Stimulated activated naive CD8-positive, alpha-beta T cell treated with anti-CD3 and anti-CD28 coated beads, Interleukin-15, amount 100 ng/mL, for 72 hours (primary cell): Measurements from ENCODE around the gene FARP1.

Experiments used
- ATAC-seq: fragments of 150-1000 bp; cut with Tn5 transposase; 2 replicates; pipeline ENCODE4 v1.10.0; 2021; ENCODE audit warnings: mild to moderate bottlenecking, moderate library complexity
- DNase-seq, 2 donors: peaks; one replicate each; pipeline ENCODE4 v3.0.0; 2021 to 2022
- H3K27ac Mint-ChIP-seq, 2 donors: one replicate each; pipeline ENCODE4 v1.8.0; 2022; ENCODE audit warnings: mild to moderate bottlenecking in 2 of 2, mixed read lengths in 2 of 2, moderate library complexity in 2 of 2
- H3K27me3 Mint-ChIP-seq: one replicate; pipeline ENCODE4 v1.8.0; 2022; ENCODE audit warnings: mixed read lengths
- H3K4me1 Mint-ChIP-seq: one replicate; pipeline ENCODE4 v1.8.0; 2022; ENCODE audit warnings: mild to moderate bottlenecking, mixed read lengths
- H3K4me3 Mint-ChIP-seq, 2 donors: one replicate each; pipeline ENCODE4 v1.8.0; 2022; ENCODE audit warnings: mild to moderate bottlenecking in 2 of 2, mixed read lengths in 2 of 2, moderate library complexity in 1 of 2
- H3K9me3 Mint-ChIP-seq, 2 donors: one replicate each; pipeline ENCODE4 v1.8.0; 2022; ENCODE audit warnings: mixed read lengths in 2 of 2

FARP1 gene

DNA sequence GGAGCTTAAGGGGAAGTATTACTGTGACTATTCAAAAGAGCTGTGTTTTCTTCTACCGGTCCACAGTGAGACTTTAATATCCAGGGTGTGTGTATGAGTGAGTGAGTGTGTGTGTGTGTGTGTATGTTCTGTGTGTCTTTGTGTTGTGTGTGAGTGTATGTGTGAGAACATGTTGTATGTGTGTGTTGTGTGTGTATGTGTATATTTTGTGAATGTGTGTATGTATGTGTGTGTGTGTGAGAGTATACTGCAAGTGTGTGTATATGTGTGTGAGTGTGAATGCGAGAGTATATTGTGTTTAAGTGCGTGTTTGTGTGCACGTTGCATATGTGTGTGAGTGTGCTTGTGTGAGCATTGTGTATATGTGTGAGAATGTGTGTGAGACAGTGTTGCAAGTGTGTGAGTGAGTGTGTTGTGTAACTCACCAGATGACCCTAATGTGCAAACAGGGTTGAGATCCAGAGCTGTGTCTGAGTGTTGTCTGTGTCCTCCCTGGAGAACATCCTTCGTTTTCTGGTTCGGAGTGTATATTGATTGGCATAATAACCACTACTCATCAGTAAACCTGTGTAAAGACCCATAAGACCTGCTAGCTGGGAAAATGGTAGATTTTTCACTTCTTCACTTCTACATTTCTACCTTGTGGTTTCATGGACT, 135.3 kb downstream of the FARP1 start:
- H3K4me3 Mint-ChIP-seq, result no peak overlapping the region
- H3K27ac Mint-ChIP-seq, result no peak overlapping the region
- no peak for DNase-seq
- no peaks in the 10 kb centered on the region for H3K9me3 Mint-ChIP-seq
- peaks cover 12% of the 10 kb centered on the region for H3K27me3 Mint-ChIP-seq
- peaks cover 8% of the 10 kb centered on the region for H3K4me1 Mint-ChIP-seq
- no peak for ATAC-seq

DNA sequence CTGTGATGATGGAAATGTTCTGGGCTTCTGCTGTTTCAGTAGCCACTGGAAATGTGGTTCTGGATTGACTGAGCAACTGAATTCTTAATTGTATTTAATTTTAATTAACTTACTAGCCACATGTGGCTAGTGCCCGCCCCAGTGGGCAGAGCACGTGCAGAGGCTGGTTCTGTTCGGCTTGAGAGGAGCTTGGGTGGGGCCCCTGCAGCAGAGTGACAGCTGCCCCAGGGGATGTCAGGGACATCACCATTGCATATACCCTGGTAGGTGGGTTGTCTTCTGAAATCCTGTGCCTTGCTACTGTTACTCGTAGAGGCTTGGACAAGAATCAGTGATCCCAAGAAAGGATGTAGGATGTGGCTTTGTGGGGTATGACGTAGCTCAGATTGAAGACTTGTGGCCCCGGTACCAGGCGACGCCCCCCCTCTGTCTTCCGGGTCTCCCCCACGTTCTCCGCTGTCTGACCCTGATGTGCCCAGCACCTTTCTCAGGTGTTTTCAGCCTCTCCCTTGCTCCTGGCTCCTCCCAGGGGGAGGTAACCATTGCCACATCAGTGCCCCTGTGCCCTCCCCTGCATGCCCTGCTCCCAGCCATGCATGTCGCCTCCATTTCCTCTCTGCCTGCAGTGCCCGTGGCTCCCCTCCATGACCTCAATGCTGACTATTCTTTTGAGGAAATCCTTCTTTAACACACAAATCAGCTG, 136.7 kb downstream of the FARP1 start:
- H3K27me3 Mint-ChIP-seq, result peaks cover 12% of the 10 kb centered on the region
- DNase-seq, result no peak
- H3K27ac Mint-ChIP-seq, result no peak overlapping the region
- H3K4me3 Mint-ChIP-seq, result peak overlapping the region; percentile 23 to 39
- ATAC-seq, result peak; percentile 70
- peaks cover 8% of the 10 kb centered on the region for H3K4me1 Mint-ChIP-seq
- H3K9me3 Mint-ChIP-seq, result no peaks in the 10 kb centered on the region

DNA sequence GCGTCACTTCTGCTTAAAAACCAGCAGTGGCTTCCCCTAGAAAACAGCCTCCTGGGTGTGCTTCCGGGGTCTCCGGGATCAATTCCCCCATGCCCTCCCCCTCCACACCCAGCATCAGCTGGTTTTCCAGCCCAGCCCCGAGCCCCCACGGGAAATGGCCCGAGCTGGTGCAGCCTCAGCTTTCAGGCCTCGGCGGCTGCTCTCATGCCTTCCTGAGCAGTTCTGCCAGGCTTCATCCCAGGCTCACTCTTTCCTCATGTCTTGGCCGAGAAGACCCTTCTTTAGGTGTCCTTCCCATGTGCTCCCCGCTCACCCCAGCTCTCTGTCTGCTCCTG, 137.2 kb downstream of the FARP1 start:
- DNase-seq (no peak), ATAC-seq (no peak)
- H3K4me3 Mint-ChIP-seq, result peak overlapping the region; percentile 23 to 39
- H3K27me3 Mint-ChIP-seq, result peaks cover 12% of the 10 kb centered on the region
- no peak overlapping the region for H3K27ac Mint-ChIP-seq
- peaks cover 8% of the 10 kb centered on the region for H3K4me1 Mint-ChIP-seq
- no peaks in the 10 kb centered on the region for H3K9me3 Mint-ChIP-seq

DNA sequence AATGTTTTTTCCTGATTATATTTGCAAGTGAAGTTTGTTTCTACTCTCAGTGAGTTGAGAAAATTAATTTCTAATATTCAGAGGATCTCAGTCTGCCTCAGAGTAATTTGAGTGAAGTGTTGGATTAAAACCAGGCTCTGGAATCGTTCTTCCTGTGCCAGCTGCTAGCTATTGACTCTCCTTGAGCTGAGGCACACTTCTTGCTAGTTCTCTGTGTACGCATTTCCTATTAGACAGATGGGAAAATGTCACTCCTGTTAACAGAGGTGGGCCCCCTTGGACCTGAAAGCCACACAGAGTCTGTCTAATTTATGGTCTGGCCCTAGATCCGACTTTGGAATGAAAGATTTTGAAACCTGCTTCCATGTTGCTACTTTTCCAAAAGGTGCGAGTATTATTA, 141.8 kb downstream of the FARP1 start:
- no peak for DNase-seq
- Mint-ChIP-seq H3K4me3 (no peak overlapping the region), H3K9me3 (no peaks in the 10 kb centered on the region), H3K27ac (no peak overlapping the region), H3K27me3 (peaks cover 17% of the 10 kb centered on the region), H3K4me1 (peaks cover 8% of the 10 kb centered on the region)
- ATAC-seq, result no peak

DNA sequence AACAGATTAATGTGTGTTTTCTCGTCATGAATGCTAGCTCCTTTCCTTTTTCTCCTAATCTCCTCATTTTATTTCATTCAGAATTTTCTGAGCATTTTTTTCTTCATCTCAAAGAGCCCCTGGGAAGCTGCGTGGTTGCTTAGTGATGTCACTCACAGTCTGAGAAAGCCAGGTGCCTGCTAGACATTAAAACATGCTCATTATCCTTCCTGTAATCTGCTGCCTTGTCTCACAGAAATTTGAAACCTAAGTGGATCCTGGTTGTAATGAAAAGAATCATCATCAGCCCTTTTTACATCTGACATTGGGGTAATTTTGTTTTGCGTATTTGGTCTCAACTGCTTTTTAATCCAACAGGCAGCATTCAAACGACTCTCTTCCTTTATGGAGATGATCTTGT, 142.4 kb downstream of the FARP1 start:
- Mint-ChIP-seq H3K27me3 (peaks cover 11% of the 10 kb centered on the region), H3K4me1 (peaks cover 1% of the 10 kb centered on the region), H3K9me3 (no peaks in the 10 kb centered on the region), H3K27ac (no peak overlapping the region), H3K4me3 (no peak overlapping the region)
- no peak for ATAC-seq
- DNase-seq, result no peak

DNA sequence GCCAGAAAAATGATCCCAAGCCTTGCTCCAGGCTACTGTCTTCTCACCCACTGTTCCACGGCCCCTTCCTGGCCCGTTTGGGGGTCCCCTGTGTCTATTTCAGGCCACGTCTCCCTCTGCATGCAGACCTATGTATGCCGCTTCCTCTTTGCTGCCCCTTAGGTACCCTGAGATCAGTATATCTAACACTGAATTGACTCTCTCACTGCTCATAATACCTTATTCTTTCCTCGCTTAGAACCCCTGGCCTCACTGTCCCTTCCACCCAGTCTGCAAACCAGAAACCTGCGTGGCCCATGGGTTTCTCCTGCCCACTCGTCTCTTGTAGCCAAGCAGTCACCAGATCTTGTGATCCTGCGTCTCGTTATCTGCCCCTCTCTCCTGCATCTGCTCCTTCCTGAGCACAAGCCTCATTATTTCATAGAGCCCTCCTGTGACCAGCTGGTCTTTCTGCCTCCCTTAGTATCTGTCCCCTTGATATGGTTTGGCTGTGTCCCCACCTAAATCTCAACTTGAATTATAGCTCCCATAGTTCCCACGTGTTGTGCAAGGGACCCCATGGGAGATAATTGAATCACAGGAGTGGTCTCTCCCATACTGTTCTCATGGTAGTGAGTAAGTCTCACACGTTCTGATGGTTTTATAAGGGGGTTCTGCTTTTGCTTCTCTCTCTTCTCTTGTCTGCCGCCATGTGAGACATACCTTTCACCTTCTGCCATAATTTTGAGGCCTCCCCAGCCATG, 143.1 kb downstream of the FARP1 start:
- H3K4me1 Mint-ChIP-seq, result no peaks in the 10 kb centered on the region
- DNase-seq, result no peak
- ATAC-seq, result no peak
- no peak overlapping the region for H3K27ac Mint-ChIP-seq
- no peak overlapping the region for H3K4me3 Mint-ChIP-seq
- no peaks in the 10 kb centered on the region for H3K9me3 Mint-ChIP-seq
- H3K27me3 Mint-ChIP-seq, result peaks cover 7% of the 10 kb centered on the region

DNA sequence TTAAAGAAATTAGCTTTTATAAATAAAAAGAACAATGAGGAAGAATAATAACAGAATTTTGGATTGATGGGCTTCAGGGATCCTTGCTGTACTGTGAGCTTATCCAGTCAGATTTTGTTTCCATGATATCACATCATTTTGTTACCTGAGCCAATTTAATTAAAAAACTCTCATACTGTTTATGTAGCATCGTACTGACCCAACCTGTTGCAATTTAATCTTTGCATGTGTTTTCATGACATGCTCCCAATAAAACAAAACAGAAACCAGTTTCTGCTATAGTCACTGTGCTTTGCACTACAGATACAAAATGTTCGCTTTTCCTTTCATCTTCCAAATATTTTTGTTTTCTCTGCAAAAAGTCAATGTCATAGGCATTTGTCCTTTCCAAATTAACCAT, 143.9 kb downstream of the FARP1 start:
- Mint-ChIP-seq H3K27ac (no peak overlapping the region), H3K27me3 (peaks cover 7% of the 10 kb centered on the region), H3K9me3 (no peaks in the 10 kb centered on the region), H3K4me1 (no peaks in the 10 kb centered on the region), H3K4me3 (no peak overlapping the region)
- no peak for DNase-seq
- no peak for ATAC-seq

DNA sequence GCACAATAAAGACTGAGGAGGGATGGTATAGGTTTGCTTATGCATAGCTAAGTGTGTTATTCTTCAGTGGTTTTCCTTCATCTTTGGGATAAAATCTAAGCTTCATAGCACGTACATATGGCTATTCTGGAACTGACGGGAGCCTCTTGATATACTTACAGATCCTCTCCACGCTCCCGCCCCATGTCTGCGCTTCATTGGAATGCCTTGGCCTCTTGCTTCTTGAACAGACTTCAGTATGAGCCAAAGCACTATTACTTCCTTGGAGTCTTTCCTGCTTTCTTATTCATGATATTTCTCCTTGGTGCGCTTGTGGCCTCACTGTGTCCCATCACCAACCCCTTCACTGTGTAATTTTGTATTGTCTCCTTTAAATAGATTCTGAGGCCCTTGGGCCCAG, 145.3 kb downstream of the FARP1 start:
- Mint-ChIP-seq H3K4me3 (no peak overlapping the region), H3K4me1 (no peaks in the 10 kb centered on the region)

DNA sequence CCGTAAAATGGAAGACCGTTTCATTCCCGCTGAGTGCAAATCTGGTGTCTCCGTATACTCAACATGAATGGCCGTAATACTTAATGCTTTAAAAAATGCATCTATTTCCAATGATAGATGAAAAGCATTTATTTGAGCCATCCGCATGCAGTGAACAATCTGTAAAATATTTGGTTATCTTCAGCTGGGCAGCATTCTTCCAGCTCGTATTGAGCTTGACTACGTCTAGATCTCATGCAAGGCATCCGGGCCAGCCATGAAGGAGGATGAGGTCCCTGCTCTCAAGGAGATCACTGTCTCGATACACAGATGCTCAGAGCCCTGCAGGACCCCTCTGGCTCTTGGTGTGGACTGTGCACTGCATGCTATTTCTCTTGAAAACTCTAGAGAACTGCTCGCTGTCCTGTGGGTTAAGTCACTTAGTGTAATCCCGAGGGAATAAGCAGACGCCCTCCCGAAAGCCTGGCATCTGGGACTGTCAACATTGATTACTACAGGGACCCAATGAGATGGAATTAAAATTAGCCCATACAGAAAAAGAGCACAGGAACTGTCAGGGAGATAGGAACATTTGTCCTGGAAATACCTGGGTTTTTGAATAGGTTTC, 146.5 kb downstream of the FARP1 start:
- peaks cover 14% of the 10 kb centered on the region for H3K27me3 Mint-ChIP-seq
- ATAC-seq, result no peak
- H3K9me3 Mint-ChIP-seq, result no peaks in the 10 kb centered on the region
- no peak for DNase-seq
- no peak overlapping the region for H3K27ac Mint-ChIP-seq
- no peaks in the 10 kb centered on the region for H3K4me1 Mint-ChIP-seq
- H3K4me3 Mint-ChIP-seq, result no peak overlapping the region

More for the DNA sequence above, 145.3 kb downstream of the FARP1 start:
- DNase-seq (no peak), ATAC-seq (no peak)
- H3K9me3 Mint-ChIP-seq, result no peaks in the 10 kb centered on the region
- peaks cover 11% of the 10 kb centered on the region for H3K27me3 Mint-ChIP-seq
- H3K27ac Mint-ChIP-seq, result no peak overlapping the region

DNA sequence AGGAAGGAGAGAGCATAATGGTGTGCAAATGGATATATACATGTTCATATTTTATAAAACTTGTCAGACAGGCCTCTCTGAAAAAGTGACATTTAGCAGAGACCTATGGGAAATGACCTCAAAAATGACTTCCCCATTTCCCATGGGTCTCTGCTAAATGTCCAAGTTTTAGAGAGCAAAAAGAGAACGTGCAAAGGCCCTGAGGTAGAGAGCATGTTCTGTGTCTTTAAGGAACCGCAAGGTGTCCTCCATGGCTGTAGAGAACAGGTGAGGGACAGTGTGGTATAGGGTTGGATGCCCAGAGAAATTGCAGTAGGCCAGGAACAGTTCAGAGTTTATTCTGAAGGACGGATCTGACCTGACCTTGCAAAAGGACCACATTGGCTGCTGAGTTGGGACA, 147.4 kb downstream of the FARP1 start:
- no peak overlapping the region for H3K4me3 Mint-ChIP-seq
- peaks cover 14% of the 10 kb centered on the region for H3K27me3 Mint-ChIP-seq
- no peaks in the 10 kb centered on the region for H3K4me1 Mint-ChIP-seq
- no peak for DNase-seq
- no peaks in the 10 kb centered on the region for H3K9me3 Mint-ChIP-seq
- ATAC-seq, result no peak
- no peak overlapping the region for H3K27ac Mint-ChIP-seq

DNA sequence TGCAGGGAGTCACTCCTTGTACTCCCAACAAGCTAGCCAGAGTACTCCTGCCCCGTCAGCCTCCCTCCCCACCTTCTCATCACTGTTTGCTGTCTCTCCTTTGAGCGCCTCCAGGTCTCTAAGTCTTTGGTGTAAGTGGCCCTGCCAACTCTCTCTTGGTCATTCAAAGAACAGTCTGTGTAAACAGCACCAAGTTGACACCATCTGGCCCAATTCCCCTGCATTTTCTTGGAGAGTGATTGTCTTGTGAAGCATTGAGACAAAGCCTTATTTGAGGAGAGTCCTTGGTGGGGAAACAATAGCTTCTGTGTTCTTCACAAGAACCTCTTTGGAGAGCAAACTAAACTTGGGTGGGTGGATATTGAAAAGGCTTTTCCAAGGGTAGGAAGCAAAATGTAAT, 148.8 kb downstream of the FARP1 start:
- Mint-ChIP-seq H3K27me3 (peaks cover 18% of the 10 kb centered on the region), H3K27ac (no peak overlapping the region), H3K9me3 (no peaks in the 10 kb centered on the region), H3K4me1 (no peaks in the 10 kb centered on the region), H3K4me3 (no peak overlapping the region)
- DNase-seq (no peak), ATAC-seq (no peak)

DNA sequence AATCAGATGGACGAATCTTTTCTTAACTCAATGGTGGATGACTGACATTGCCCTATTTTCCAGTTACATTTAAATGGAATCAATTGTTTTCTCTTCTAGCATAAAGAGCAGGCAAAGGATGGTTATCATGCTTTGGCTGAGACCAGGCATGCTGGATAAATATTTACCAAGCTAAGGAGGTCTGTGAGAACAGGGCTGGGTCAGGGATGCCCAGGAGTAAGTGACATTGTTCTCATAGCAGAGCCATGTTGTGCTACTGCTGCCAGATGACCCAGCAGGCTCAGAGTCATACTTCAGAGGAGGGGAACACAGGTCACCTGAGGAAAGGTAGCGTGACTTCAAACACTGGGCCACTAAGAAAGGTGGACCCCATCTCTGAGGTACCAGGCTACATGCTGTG, 150.2 kb downstream of the FARP1 start:
- H3K27me3 Mint-ChIP-seq, result peaks cover 28% of the 10 kb centered on the region
- no peak overlapping the region for H3K27ac Mint-ChIP-seq
- no peak overlapping the region for H3K4me3 Mint-ChIP-seq
- no peak for DNase-seq
- no peaks in the 10 kb centered on the region for H3K9me3 Mint-ChIP-seq
- ATAC-seq, result no peak
- H3K4me1 Mint-ChIP-seq, result no peaks in the 10 kb centered on the region

DNA sequence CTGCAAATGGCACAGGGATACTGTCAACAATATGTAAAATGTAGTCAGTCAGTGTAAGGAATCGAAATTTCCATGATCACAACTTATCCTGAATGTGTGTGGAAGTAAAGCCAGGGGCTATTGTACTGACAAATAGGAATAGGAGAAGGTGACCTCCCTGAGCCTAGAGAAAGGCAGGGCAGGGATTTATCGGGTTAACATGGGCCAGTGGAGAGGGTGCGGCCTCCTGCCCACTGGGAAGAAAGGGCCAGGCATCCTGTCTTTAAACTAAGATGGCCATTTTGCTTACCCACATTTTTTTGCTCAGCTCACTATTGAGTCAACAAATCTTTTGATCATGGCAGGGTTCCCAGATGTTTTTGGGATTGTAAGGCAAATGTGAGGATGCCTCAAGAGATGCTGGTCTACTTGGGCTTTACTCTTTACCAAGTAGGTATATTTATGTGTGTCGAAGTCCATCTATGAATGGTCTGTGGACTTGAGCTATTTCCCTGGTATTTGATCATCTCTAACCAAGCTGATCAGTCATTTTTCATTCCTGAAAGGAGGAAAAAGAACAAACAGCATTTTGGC, 150.8 kb downstream of the FARP1 start:
- peaks cover 29% of the 10 kb centered on the region for H3K27me3 Mint-ChIP-seq
- DNase-seq, result no peak
- no peaks in the 10 kb centered on the region for H3K9me3 Mint-ChIP-seq
- H3K4me3 Mint-ChIP-seq, result no peak overlapping the region
- no peak for ATAC-seq
- no peak overlapping the region for H3K27ac Mint-ChIP-seq
- H3K4me1 Mint-ChIP-seq, result no peaks in the 10 kb centered on the region

DNA sequence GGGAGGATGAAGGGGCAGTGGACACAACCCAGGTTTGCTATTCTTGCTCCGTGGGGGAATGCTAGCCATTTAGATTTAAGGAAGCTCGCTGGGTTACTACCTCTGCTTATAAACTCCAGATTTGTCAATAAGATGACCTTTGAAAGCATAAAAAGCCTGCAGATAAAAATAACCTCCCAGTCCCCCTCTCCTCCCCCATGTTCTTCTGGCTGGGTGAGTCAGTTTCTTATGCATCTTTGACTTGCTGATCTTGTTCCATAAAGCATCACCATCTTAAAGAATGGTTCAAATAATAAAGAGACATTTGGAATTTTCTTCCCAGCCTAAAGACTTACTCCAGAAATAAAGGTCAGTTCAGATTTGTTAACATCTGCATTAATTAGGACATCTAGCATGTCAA, 152.5 kb downstream of the FARP1 start:
- Mint-ChIP-seq H3K4me1 (no peaks in the 10 kb centered on the region), H3K27me3 (peaks cover 29% of the 10 kb centered on the region), H3K9me3 (no peaks in the 10 kb centered on the region), H3K4me3 (no peak overlapping the region), H3K27ac (peak overlapping the region in 1 of 2 donors; percentile 9)
- DNase-seq, result no peak
- no peak for ATAC-seq

DNA sequence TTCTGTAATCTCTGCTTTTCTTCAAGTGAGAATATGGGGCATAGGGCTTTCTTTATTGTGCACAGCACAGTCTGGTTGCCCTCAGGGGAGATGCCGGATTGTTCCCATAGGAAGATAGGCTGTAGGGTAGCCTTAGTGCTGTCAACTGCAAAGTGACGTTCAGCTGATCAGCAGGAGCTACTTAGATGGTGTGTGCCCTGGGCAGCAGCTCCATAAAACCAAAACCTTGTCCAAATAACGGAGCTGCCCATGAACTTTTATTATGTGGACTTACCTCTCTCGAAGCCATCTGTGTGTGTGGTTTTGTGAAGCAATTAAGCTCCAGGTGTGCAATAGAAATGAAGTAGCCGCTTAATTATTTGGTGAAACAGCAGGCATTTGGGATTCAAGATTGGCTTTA, 154.2 kb downstream of the FARP1 start:
- H3K4me1 Mint-ChIP-seq, result no peaks in the 10 kb centered on the region
- no peak overlapping the region for H3K4me3 Mint-ChIP-seq
- ATAC-seq, result no peak
- H3K27ac Mint-ChIP-seq, result no peak overlapping the region
- H3K27me3 Mint-ChIP-seq, result peaks cover 29% of the 10 kb centered on the region
- H3K9me3 Mint-ChIP-seq, result no peaks in the 10 kb centered on the region
- no peak for DNase-seq

DNA sequence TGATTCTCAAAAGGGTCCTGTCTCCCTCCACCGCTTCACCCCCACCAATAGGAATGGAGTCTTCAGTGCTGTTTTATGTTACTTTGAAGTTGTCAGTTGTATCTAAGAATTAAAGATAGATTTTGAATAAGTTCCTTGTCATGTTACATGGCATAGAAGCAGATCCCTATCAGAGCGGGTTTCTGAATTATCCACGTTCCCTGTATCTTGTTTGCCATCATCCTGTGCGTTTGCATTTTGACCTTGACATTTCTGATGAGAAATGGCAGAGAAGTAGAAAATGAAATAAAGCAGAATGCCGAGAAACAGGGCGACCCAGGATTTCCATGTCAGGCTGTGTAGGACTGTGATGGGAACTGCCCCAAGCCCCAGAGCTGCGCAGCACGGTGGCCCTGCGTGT, 154.9 kb downstream of the FARP1 start:
- H3K4me1 Mint-ChIP-seq, result no peaks in the 10 kb centered on the region

More for the DNA sequence above, 154.9 kb downstream of the FARP1 start:
- Mint-ChIP-seq H3K27me3 (peaks cover 29% of the 10 kb centered on the region), H3K4me3 (no peak overlapping the region), H3K9me3 (no peaks in the 10 kb centered on the region), H3K27ac (no peak overlapping the region)
- ATAC-seq, result no peak
- no peak for DNase-seq
